OCI-LY3 (cell line): ENCODE measurements around the gene DNASE1L2.

Experiments used
- H2AFZ ChIP-seq: fragments of 200-600, 300-600 bp; shearing (Covaris generic); 2 replicates; pipeline ENCODE4 v1.6.0; 2014; ENCODE audit warnings: antibody characterized with exemption, low read depth, low read length
- H3K27ac ChIP-seq: fragments of 200-600, 300-600 bp; sonication (generic); 2 replicates; pipeline ENCODE4 v1.5.1; 2014; ENCODE audit warnings: mild to moderate bottlenecking, low read length, moderate library complexity, mixed read lengths
- H3K27me3 ChIP-seq: fragments of 200-600, 300-600 bp; sonication (generic); 2 replicates; pipeline ENCODE4 v1.6.1; 2014; ENCODE audit warnings: low read depth, low read length, mixed read lengths
- H3K36me3 ChIP-seq: fragments of 200-600, 300-600 bp; sonication (generic); replicated peaks from 2 replicates; pipeline ENCODE3; 2014; ENCODE audit warnings: low read depth, low read length, mixed read lengths
- H3K4me1 ChIP-seq: fragments of 300-600, 200-600 bp; sonication (generic); 2 replicates; pipeline ENCODE4 v1.6.1; 2014; ENCODE audit warnings: low read length, mixed read lengths
- H3K4me2 ChIP-seq: fragments of 200-600, 300-600 bp; sonication (generic); 2 replicates; pipeline ENCODE4 v1.6.1; 2014; ENCODE audit warnings: low read length, mixed read lengths
- H3K4me3 ChIP-seq: fragments of 300-600, 200-600 bp; sonication (generic); 2 replicates; pipeline ENCODE4 v1.5.1; 2014; ENCODE audit warnings: antibody characterized with exemption, mild to moderate bottlenecking, low read length, moderate library complexity
- H3K79me2 ChIP-seq: fragments of 300-600, 200-600 bp; shearing (Covaris generic); 2 replicates; pipeline ENCODE4 v1.6.1; 2014; ENCODE audit warnings: mild to moderate bottlenecking, low read length, mixed read lengths
- H3K9ac ChIP-seq: fragments of 300-600, 200-600 bp; shearing (Covaris generic); 2 replicates; pipeline ENCODE4 v1.6.0; 2014; ENCODE audit warnings: mild to moderate bottlenecking, low read length, moderate library complexity
- H3K9me3 ChIP-seq: fragments of 200-600, 300-600 bp; shearing (Covaris generic); 2 replicates; pipeline ENCODE4 v1.6.1; 2014; ENCODE audit warnings: low read length, mixed read lengths; ENCODE audit not compliant: insufficient read depth
- H4K20me1 ChIP-seq: fragments of 200-600, 300-600 bp; sonication (generic); 2 replicates; pipeline ENCODE4 v1.6.1; 2016; ENCODE audit warnings: low read length, mixed read lengths; ENCODE audit not compliant: insufficient read depth
- CTCF ChIP-seq: fragments of 200-600, 300-600 bp; sonication (generic); IDR thresholded peaks from 2 replicates; pipeline ENCODE4 v1.5.1; 2014; ENCODE audit warnings: antibody characterized with exemption, low read length, low read depth
- EZH2phosphoT487 ChIP-seq: fragments of 200-600 bp; shearing (Covaris generic); IDR thresholded peaks from 2 replicates; pipeline ENCODE4 v1.6.1; 2018; ENCODE audit warnings: antibody characterized with exemption, mixed run types, low read depth

The DNASE1L2 gene

GRCh38 chr16:2209258-2210008 lies 26.8 kb upstream of the DNASE1L2 start:
- Histone ChIP-seq H3K79me2 (peaks cover 37% of the 10 kb centered on the region), H3K27ac (no peak overlapping the region), H4K20me1 (peaks cover 7% of the 10 kb centered on the region), H3K9ac (no peak overlapping the region), H3K4me1 (peaks cover 24% of the 10 kb centered on the region), H3K4me3 (no peak overlapping the region), H3K27me3 (no peaks in the 10 kb centered on the region), H2AFZ (no peak overlapping the region), H3K9me3 (no peaks in the 10 kb centered on the region), H3K4me2 (no peak overlapping the region), H3K36me3 (peaks cover 25% of the 10 kb centered on the region)
- TF ChIP-seq EZH2phosphoT487 (no peak), CTCF (no peak)

- no peak overlapping the region for H3K27ac ChIP-seq
- H3K4me2 ChIP-seq, result no peak overlapping the region
- no peaks in the 10 kb centered on the region for H3K27me3 ChIP-seq
- no peak overlapping the region for H3K9ac ChIP-seq
- no peak overlapping the region for H2AFZ ChIP-seq
- TF ChIP-seq EZH2phosphoT487 (no peak), CTCF (no peak)
- H4K20me1 ChIP-seq, result peaks cover 7% of the 10 kb centered on the region
- H3K36me3 ChIP-seq, result peaks cover 25% of the 10 kb centered on the region
- peaks cover 37% of the 10 kb centered on the region for H3K79me2 ChIP-seq
- H3K4me3 ChIP-seq, result no peak overlapping the region
- peaks cover 21% of the 10 kb centered on the region for H3K4me1 ChIP-seq
- no peaks in the 10 kb centered on the region for H3K9me3 ChIP-seq
These were observed 26.3 kb upstream of the DNASE1L2 start for GRCh38 chr16:2210009-2210332.

GRCh38 chr16:2210386-2211365 lies 25.6 kb upstream of the DNASE1L2 start, which contains the start of gene BRICD5:
BRICD5 (minus strand) TSS chr16:2210863; CDS start chr16:2210833, 30 bp downstream.
- Histone ChIP-seq H3K4me3 (no peak within 1 kb of the TSS), H3K9ac (no peak within 1 kb of the TSS), H3K27me3 (no peaks in the 10 kb centered on the region), H3K9me3 (no peaks in the 10 kb centered on the region), H3K4me2 (no peak within 1 kb of the TSS), H3K79me2 (peaks cover 37% of the 10 kb centered on the region), H4K20me1 (peaks cover 7% of the 10 kb centered on the region), H3K4me1 (peaks cover 21% of the 10 kb centered on the region), H3K27ac (no peak within 1 kb of the TSS), H2AFZ (no peak within 1 kb of the TSS), H3K36me3 (peaks cover 25% of the 10 kb centered on the region)
- TF ChIP-seq CTCF (no peak), EZH2phosphoT487 (no peak)

- no peak overlapping the region for H3K9ac ChIP-seq
- H3K4me1 ChIP-seq, result peaks cover 13% of the 10 kb centered on the region
- no peak overlapping the region for H2AFZ ChIP-seq
- H3K4me3 ChIP-seq, result no peak overlapping the region
- no peak overlapping the region for H3K27ac ChIP-seq
- H3K9me3 ChIP-seq, result no peaks in the 10 kb centered on the region
- no peaks in the 10 kb centered on the region for H3K27me3 ChIP-seq
- H3K79me2 ChIP-seq, result peaks cover 24% of the 10 kb centered on the region
- H3K36me3 ChIP-seq, result peaks cover 22% of the 10 kb centered on the region
- H3K4me2 ChIP-seq, result no peak overlapping the region
- no peak for TF ChIP-seq EZH2phosphoT487
- no peak for TF ChIP-seq CTCF
- peaks cover 7% of the 10 kb centered on the region for H4K20me1 ChIP-seq
These were observed 24.3 kb upstream of the DNASE1L2 start for GRCh38 chr16:2211923-2212347.
